GF-D8 (cell line): Measurements from ENCODE around the gene MRGPRF.

Experiments used
- DNase-seq: peaks from one replicate; lab custom pipeline; 2025; lab: John Stamatoyannopoulos, UW

The MRGPRF gene

GRCh38 chr11:69013009-69013951 lies at the start of gene MRGPRF:
Gene MRGPRF, minus strand, starts transcription at chr11:69013246. Its CDS starts 3,345 bp downstream, at chr11:69009901.
- DNase-seq: no peak

GRCh38 chr11:69062169-69062855 lies 49.3 kb upstream of the MRGPRF start:
- no peak for DNase-seq

- no peak for DNase-seq
These were observed 48.6 kb upstream of the MRGPRF start for GRCh38 chr11:69061713-69062053.

GRCh38 chr11:69060806-69061712 lies 48.0 kb upstream of the MRGPRF start:
- DNase-seq: no peak

- DNase-seq: no peak
These were observed 46.9 kb upstream of the MRGPRF start for GRCh38 chr11:69059985-69060384.

GRCh38 chr11:69059429-69059828 lies 46.4 kb upstream of the MRGPRF start:
- no peak for DNase-seq

GRCh38 chr11:69058511-69059270 lies 45.6 kb upstream of the MRGPRF start:
- no peak for DNase-seq

- DNase-seq: no peak
These were observed 44.8 kb upstream of the MRGPRF start for GRCh38 chr11:69057801-69058200.

- DNase-seq: no peak
These were observed 44.2 kb upstream of the MRGPRF start for GRCh38 chr11:69057236-69057635.

- DNase-seq: no peak
These were observed 42.8 kb upstream of the MRGPRF start for GRCh38 chr11:69055598-69056516.

GRCh38 chr11:69055212-69055586 lies 42.2 kb upstream of the MRGPRF start:
- DNase-seq: no peak

- no peak for DNase-seq
These were observed 41.6 kb upstream of the MRGPRF start for GRCh38 chr11:69054397-69055211.

GRCh38 chr11:69053546-69054396 lies 40.7 kb upstream of the MRGPRF start:
- no peak for DNase-seq

- DNase-seq: no peak
These were observed 40.1 kb upstream of the MRGPRF start for GRCh38 chr11:69053169-69053477.

GRCh38 chr11:69052343-69053168 lies 39.5 kb upstream of the MRGPRF start:
- no peak for DNase-seq

- DNase-seq: no peak
These were observed 38.6 kb upstream of the MRGPRF start for GRCh38 chr11:69051381-69052342.
